ENCODE measurements around the gene EPYC. TPM values are rescaled to one million over a fixed set of nuclear protein-coding genes. Genes with fewer than 3 reads are reported as not detected.
A peak's percentile ranks its signal among the peaks of the same experiment; 100 is the strongest.

EPYC gene
- total RNA-seq, 1 experiment from 2014 or later: not detected

GRCh38 chr12:91001306-91001705 is 3.5 kb downstream of the EPYC start:
- H3K4me1 ChIP-seq (replicated peaks; ENCODE audit: insufficient read depth): peaks cover 31% of the 10 kb centered on the region
- H3K4me3 ChIP-seq: no peak overlapping the region
- no peaks in the 10 kb centered on the region for H3K9me2 ChIP-seq (ENCODE audit: insufficient read depth)
- H3K79me2 ChIP-seq (ENCODE audit: low read depth): no peaks in the 10 kb centered on the region
- BruUV-seq (replicated peaks): no TSS peak
- H4K20me1 ChIP-seq (ENCODE audit: insufficient read depth): no peaks in the 10 kb centered on the region
- H3K9me3 ChIP-seq (ENCODE audit: insufficient read depth, low read depth): no peaks in the 10 kb centered on the region
- H3K4me2 ChIP-seq: no peak overlapping the region
- no peaks in the 10 kb centered on the region for H3K27me3 ChIP-seq (ENCODE audit: insufficient read depth, low read depth)
- no peak for TF ChIP-seq EZH2 (IDR thresholded peaks at IDR 0.05; ENCODE audit: low read depth)
- no peak for TF ChIP-seq CTCF (conservative IDR thresholded peaks at IDR 0.05)
- no peak overlapping the region for H2AFZ ChIP-seq
- no peaks in the 10 kb centered on the region for H3K36me3 ChIP-seq (ENCODE audit: low read depth)
- intact Hi-C loops (cut with micrococcal nuclease; ENCODE audit: unreplicated experiment): no loop called here
- ChIA-PET CTCF (no interaction called here), POLR2A (ENCODE audit: unreplicated experiment) (no interaction called here)
- no peak overlapping the region for H3K27ac ChIP-seq
- no peaks in the 10 kb centered on the region for H3F3A ChIP-seq (ENCODE audit: insufficient read depth, low read depth)
- peak in 1 of 2 experiments; percentile 38 for DNase-seq

- ChIA-PET POLR2A (ENCODE audit: unreplicated experiment) (no interaction called here), CTCF (no interaction called here)
- no peaks in the 10 kb centered on the region for H3F3A ChIP-seq (ENCODE audit: insufficient read depth, low read depth)
- peak in 1 of 2 experiments; percentile 62 for DNase-seq
- H3K9me2 ChIP-seq (ENCODE audit: insufficient read depth): no peaks in the 10 kb centered on the region
- no peaks in the 10 kb centered on the region for H3K79me2 ChIP-seq (ENCODE audit: low read depth)
- intact Hi-C loops (cut with micrococcal nuclease; ENCODE audit: unreplicated experiment): no loop called here
- H3K4me2 ChIP-seq: peak overlapping the region; percentile 15; the same call in 1 of the 2 replicates
- H3K4me1 ChIP-seq (replicated peaks; ENCODE audit: insufficient read depth): peaks cover 31% of the 10 kb centered on the region
- TF ChIP-seq EZH2 (IDR thresholded peaks at IDR 0.05; ENCODE audit: low read depth) (no peak), CTCF (conservative IDR thresholded peaks at IDR 0.05) (no peak)
- H4K20me1 ChIP-seq (ENCODE audit: insufficient read depth): no peaks in the 10 kb centered on the region
- no peaks in the 10 kb centered on the region for H3K36me3 ChIP-seq (ENCODE audit: low read depth)
- BruUV-seq (replicated peaks): no TSS peak
- H3K4me3 ChIP-seq: no peak overlapping the region
- 0 out of 2 replicates have a peak overlapping the region, but pooled peaks have one; percentile 8 for H3K27ac ChIP-seq
- H3K9me3 ChIP-seq (ENCODE audit: insufficient read depth, low read depth): no peaks in the 10 kb centered on the region
- H2AFZ ChIP-seq: 0 out of 2 replicates have a peak overlapping the region, but pooled peaks have one; percentile 43
- no peaks in the 10 kb centered on the region for H3K27me3 ChIP-seq (ENCODE audit: insufficient read depth, low read depth)
Observed at GRCh38 chr12:90999966-91000365, 4.8 kb downstream of the EPYC start.

- POLR2A ChIA-PET (ENCODE audit: unreplicated experiment): no interaction called here
- no TSS peak for BruUV-seq (replicated peaks)
- Histone ChIP-seq H2AFZ (no peak overlapping the region), H3K4me3 (no peak overlapping the region), H3K36me3 (ENCODE audit: low read depth) (no peaks in the 10 kb centered on the region), H3K9me2 (ENCODE audit: insufficient read depth) (no peaks in the 10 kb centered on the region), H3K4me2 (no peak overlapping the region), H3K79me2 (ENCODE audit: low read depth) (no peaks in the 10 kb centered on the region), H3F3A (ENCODE audit: insufficient read depth, low read depth) (no peaks in the 10 kb centered on the region), H3K9me3 (ENCODE audit: insufficient read depth, low read depth) (no peaks in the 10 kb centered on the region), H4K20me1 (ENCODE audit: insufficient read depth) (no peaks in the 10 kb centered on the region), H3K27me3 (ENCODE audit: insufficient read depth, low read depth) (no peaks in the 10 kb centered on the region), H3K27ac (no peak overlapping the region), H3K4me1 (replicated peaks; ENCODE audit: insufficient read depth) (peaks cover 31% of the 10 kb centered on the region)
- no peak for TF ChIP-seq EZH2 (IDR thresholded peaks at IDR 0.05; ENCODE audit: low read depth)
- DNase-seq: no peak
- CTCF ChIA-PET: no interaction called here
- intact Hi-C loops (cut with micrococcal nuclease; ENCODE audit: unreplicated experiment): no loop called here
Observed at GRCh38 chr12:90999527-90999926, 5.2 kb downstream of the EPYC start.

GRCh38 chr12:90995010-90995409 is 9.8 kb downstream of the EPYC start:
- intact Hi-C loops (cut with micrococcal nuclease; ENCODE audit: unreplicated experiment): no loop called here
- Histone ChIP-seq H3K4me3 (no peak overlapping the region), H3F3A (ENCODE audit: insufficient read depth, low read depth) (no peaks in the 10 kb centered on the region), H4K20me1 (ENCODE audit: insufficient read depth) (no peaks in the 10 kb centered on the region), H3K27me3 (ENCODE audit: insufficient read depth, low read depth) (no peaks in the 10 kb centered on the region), H3K4me2 (no peak overlapping the region), H3K79me2 (ENCODE audit: low read depth) (no peaks in the 10 kb centered on the region), H3K36me3 (ENCODE audit: low read depth) (no peaks in the 10 kb centered on the region), H3K9me3 (ENCODE audit: insufficient read depth, low read depth) (no peaks in the 10 kb centered on the region), H3K9me2 (ENCODE audit: insufficient read depth) (no peaks in the 10 kb centered on the region), H3K4me1 (replicated peaks; ENCODE audit: insufficient read depth) (peaks cover 7% of the 10 kb centered on the region), H3K27ac (no peak overlapping the region), H2AFZ (no peak overlapping the region)
- ChIA-PET CTCF (no interaction called here), POLR2A (ENCODE audit: unreplicated experiment) (no interaction called here)
- DNase-seq: no peak
- TF ChIP-seq EZH2 (IDR thresholded peaks at IDR 0.05; ENCODE audit: low read depth): no peak
- TF ChIP-seq CTCF (conservative IDR thresholded peaks at IDR 0.05): no peak
- no TSS peak for BruUV-seq (replicated peaks)
